ENCODE results near the gene FETUB. TPM values are rescaled to one million over a fixed set of nuclear protein-coding genes. Genes with fewer than 3 reads are reported as not detected.
"Not testable (repeated sequence)": the region's sequence is repeated elsewhere in the genome, so short reads cannot be mapped to it uniquely, and the experiment has no call there.

Gene FETUB
- total and polyA plus RNA-seq, 12 donors, result 0.21 to 0.42 (median 0.30) TPM; not detected in 8

DNA sequence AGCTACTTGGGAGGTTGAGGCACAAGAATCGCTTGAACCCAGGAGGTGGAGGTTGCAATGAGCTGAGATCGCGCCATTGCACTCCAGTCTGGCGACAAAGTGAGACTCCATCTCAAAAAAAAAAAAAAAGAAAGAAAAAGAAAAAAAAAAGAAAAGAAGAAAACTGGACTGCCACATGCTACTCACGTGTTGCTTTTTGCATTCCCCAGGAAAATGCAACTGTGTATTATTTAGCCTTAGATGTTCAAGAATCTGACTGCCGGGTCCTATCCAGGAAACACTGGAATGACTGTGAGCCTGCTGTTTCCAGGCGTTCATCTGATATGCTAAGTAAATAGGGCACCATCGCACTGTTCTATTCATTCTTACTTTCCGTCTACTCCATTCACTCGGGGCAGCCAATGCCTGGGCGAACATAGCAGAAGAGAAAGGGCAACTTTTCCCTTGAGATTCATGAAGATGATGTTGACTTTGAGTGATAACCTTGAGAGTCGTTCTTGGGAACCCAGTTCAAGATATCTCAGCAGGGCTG, 47.0 kb downstream of the FETUB start:
- DNase-seq, result no peak
- Histone ChIP-seq H3K27me3 (peaks cover 0 to 12% (median 1%) of the 10 kb centered on the region in 7 donors), H3K4me1 (no peaks in the 10 kb centered on the region), H3K9me3 (no peaks in the 10 kb centered on the region), H3K4me3 (no peak overlapping the region), H3K27ac (no peak overlapping the region), H3K36me3 (no peaks in the 10 kb centered on the region)
- 72 to 80% methylated on average over 12 of the region's 12 CpGs for WGBS, 2 donors
- ATAC-seq, result no peak
- TF ChIP-seq, protein P1, sequence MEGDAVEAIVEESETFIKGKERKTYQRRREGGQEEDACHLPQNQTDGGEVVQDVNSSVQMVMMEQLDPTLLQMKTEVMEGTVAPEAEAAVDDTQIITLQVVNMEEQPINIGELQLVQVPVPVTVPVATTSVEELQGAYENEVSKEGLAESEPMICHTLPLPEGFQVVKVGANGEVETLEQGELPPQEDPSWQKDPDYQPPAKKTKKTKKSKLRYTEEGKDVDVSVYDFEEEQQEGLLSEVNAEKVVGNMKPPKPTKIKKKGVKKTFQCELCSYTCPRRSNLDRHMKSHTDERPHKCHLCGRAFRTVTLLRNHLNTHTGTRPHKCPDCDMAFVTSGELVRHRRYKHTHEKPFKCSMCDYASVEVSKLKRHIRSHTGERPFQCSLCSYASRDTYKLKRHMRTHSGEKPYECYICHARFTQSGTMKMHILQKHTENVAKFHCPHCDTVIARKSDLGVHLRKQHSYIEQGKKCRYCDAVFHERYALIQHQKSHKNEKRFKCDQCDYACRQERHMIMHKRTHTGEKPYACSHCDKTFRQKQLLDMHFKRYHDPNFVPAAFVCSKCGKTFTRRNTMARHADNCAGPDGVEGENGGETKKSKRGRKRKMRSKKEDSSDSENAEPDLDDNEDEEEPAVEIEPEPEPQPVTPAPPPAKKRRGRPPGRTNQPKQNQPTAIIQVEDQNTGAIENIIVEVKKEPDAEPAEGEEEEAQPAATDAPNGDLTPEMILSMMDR (IDR thresholded peaks at IDR 0.05), result no peak
- intact Hi-C loops (cut with DNase I), result no loop called here

DNA sequence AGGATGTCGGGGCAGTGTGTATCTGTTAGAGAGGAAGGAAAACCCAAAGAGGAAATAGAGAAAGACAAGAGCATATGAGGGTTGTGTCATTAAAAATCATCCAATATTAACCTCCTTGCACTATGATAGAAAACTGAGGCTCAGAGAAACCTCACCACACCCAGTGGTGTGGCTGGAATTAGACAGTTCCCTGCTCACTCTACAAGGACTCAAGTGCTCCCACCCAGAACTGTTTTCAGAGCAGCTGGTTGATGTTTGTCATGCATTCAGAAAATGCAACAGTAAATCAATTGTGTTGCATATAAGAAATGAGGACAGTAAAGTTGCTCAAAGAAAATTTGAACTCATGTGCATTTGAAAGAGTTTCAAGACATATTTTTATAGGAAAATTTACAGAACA, 50.1 kb downstream of the FETUB start:
- ATAC-seq; intact Hi-C loops (cut with DNase I): not testable (repeated sequence)

DNA sequence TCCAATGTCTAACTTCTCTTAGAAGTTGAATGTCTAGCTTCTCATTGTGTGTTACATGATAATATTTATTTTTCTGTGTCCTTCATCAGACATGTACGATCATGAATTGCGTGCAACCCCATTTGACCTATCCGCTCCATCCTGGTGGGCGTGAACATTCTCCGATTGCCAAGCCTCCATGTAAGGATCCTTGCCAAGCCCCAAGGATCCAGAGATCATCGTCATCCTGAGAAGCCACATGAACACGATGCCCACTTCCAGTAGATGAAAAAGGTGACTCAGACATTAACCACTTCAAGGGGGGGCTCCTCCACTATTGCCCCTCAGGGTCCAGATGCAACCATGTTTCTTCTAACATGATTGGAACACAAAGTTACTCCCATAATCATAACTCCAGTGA, 51.5 kb downstream of the FETUB start:
- Histone ChIP-seq H3K36me3 (no peaks in the 10 kb centered on the region), H3K4me1 (peaks cover 0 to 6% (median 0%) of the 10 kb centered on the region in 9 donors), H3K9me3 (no peaks in the 10 kb centered on the region), H3K27me3 (peaks cover 0 to 7% (median 0%) of the 10 kb centered on the region in 7 donors), H3K27ac (no peak overlapping the region), H3K4me3 (no peak overlapping the region)
- TF ChIP-seq, protein P1 (IDR thresholded peaks at IDR 0.05), result no peak
- DNase-seq (no peak), ATAC-seq (no peak)
- intact Hi-C loops (cut with DNase I), result no loop called here
- WGBS, 2 donors, result 91 to 94% methylated on average over 7 of the region's 7 CpGs

More for the DNA sequence above, 50.1 kb downstream of the FETUB start:
- DNase-seq, H3K4me1 ChIP-seq, H3K27ac ChIP-seq, H3K9me3 ChIP-seq, H3K4me3 ChIP-seq, H3K27me3 ChIP-seq, H3K36me3 ChIP-seq: not testable (repeated sequence)
- 75 to 78% methylated on average over 1 of the region's 1 CpG for WGBS, 2 donors

DNA sequence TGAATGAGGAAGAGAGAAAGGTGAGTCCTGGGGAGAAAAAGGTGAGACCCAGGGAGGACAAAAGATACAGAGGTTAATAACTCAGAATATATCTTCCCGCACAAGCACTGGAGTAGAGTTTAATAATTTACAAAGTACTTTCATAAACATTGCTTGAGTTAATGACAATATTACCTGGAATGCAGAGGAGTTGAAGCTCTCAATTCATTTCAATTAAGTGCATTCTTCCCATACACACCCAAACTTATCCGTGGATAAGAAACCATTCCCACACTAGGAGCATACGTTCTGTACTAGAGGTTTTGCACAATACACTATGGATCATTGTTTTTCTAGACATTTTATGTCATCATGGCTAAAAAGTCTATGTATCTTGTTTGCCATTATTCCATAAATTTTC, 53.6 kb downstream of the FETUB start:
- no peaks in the 10 kb centered on the region for H3K36me3 ChIP-seq
- H3K4me3 ChIP-seq, result no peak overlapping the region
- H3K4me1 ChIP-seq, result peaks cover 0 to 14% (median 0%) of the 10 kb centered on the region in 9 donors
- WGBS, 2 donors, result 85 to 88% methylated on average over 3 of the region's 3 CpGs
- intact Hi-C loops (cut with DNase I), result no loop called here
- ATAC-seq, result no peak
- TF ChIP-seq, protein P1 (IDR thresholded peaks at IDR 0.05), result no peak
- DNase-seq, result no peak
- H3K27me3 ChIP-seq, result peaks cover 0 to 7% (median 0%) of the 10 kb centered on the region in 7 donors
- H3K9me3 ChIP-seq, result no peaks in the 10 kb centered on the region
- no peak overlapping the region for H3K27ac ChIP-seq

DNA sequence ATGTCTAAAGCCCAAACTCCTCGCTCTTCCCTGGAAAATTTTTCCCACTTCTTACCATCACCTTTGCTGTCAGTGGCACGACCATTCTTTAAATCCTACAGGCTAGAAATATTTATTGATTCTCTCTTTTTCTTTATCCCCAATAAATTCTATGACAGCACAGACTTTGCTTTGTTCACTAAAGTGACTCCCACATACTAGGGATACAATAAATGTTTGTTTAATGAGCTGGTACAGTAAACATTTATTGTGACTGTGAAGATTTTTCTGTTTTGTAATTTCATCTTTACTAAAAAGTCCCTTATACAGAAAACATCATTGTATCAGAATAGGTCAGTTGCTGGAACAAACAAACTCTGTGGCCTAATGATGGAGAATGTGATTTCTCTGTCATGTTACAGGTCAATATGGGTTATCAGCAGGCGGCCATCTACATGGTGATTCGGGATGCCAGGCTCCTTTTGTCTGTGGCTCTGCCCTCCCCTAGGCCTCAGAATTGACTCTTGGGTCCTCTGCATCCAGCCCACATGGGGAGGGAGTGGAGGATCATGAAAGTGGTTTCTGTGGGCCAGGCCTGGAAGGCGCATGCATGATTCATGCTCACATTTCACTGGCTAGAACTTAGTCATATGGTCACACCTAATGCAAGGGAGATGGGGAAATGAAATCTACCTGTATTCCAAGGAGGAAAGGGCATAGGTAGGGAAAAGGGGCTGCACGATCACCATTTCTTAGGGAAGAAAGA, 54.3 kb downstream of the FETUB start:
- DNase-seq (no peak), ATAC-seq (no peak)
- Histone ChIP-seq H3K9me3 (no peaks in the 10 kb centered on the region), H3K27me3 (peaks cover 0 to 7% (median 0%) of the 10 kb centered on the region in 7 donors), H3K4me1 (peaks cover 0 to 14% (median 0%) of the 10 kb centered on the region in 9 donors), H3K4me3 (no peak overlapping the region), H3K27ac (no peak overlapping the region), H3K36me3 (no peaks in the 10 kb centered on the region)
- intact Hi-C loops (cut with DNase I), result no loop called here
- WGBS, 2 donors, result 78 to 84% methylated on average over 6 of the region's 6 CpGs
- TF ChIP-seq, protein P1 (IDR thresholded peaks at IDR 0.05), result no peak

Measured in heart right ventricle (tissue), 16 donors.